ENCODE measurements around the gene ZNF766. TPM values are rescaled to one million over a fixed set of nuclear protein-coding genes. Genes with fewer than 3 reads are reported as not detected.

The ZNF766 gene
- total RNA-seq, result 10 to 100 TPM in 1 of 4 donors, 1 to 10 TPM in 3; 7.7 to 11.4 (median 9.0) TPM

- Histone ChIP-seq H3K4me3 (peak within 1 kb of the TSS; percentile 69 to 91 (median 86)), H3K9me3 (no peaks in the 10 kb centered on the region), H3K4me1 (peaks cover 0 to 36% (median 6%) of the 10 kb centered on the region in 4 donors), H3K36me3 (peaks cover 0 to 31% (median 0%) of the 10 kb centered on the region in 3 donors), H3K27ac (peak within 1 kb of the TSS; percentile 94 to 97 (median 95)), H3K27me3 (no peaks in the 10 kb centered on the region)
- WGBS, 2 donors, result 0 to 1% methylated on average over 58 to 70 of the region's 70 CpGs
- TF ChIP-seq EP300 (IDR thresholded peaks at IDR 0.05), result peak; percentile 63 to 97
- TF ChIP-seq POLR2A (IDR thresholded peaks at IDR 0.05), result peak; percentile 78 to 86
- TF ChIP-seq CTCF (IDR thresholded peaks at IDR 0.05), result peak in 2 of 5 experiments; percentile 14 to 33
- DNase-seq (ENCODE audit: low spot score in 2 of 2), result peak; percentile 97 to 98
Observed at GRCh38 chr19:52269338-52270261, at the start of gene ZNF766. Gene ZNF766 (plus strand): TSS chr19:52269587. CDS start chr19:52269614, 27 bp downstream.

GRCh38 chr19:52219611-52220010 lies 49.8 kb upstream of the ZNF766 start:
- peaks cover 5 to 100% (median 44%) of the 10 kb centered on the region in 3 donors for H3K36me3 ChIP-seq

GRCh38 chr19:52221031-52221430 lies 48.4 kb upstream of the ZNF766 start:
- DNase-seq (ENCODE audit: low spot score in 2 of 2), result no peak
- peaks cover 5 to 100% (median 49%) of the 10 kb centered on the region in 3 donors for H3K36me3 ChIP-seq
- no peak for TF ChIP-seq POLR2A (IDR thresholded peaks at IDR 0.05)
- TF ChIP-seq EP300 (IDR thresholded peaks at IDR 0.05), result no peak
- no peak for TF ChIP-seq CTCF (IDR thresholded peaks at IDR 0.05)

More at GRCh38 chr19:52219611-52220010, 49.8 kb upstream of the ZNF766 start:
- no peak overlapping the region for H3K4me3 ChIP-seq
- no peaks in the 10 kb centered on the region for H3K27me3 ChIP-seq
- H3K27ac ChIP-seq, result no peak overlapping the region
- WGBS, 2 donors, result 92 to 94% methylated on average over 7 to 8 of the region's 8 CpGs
- TF ChIP-seq POLR2A (IDR thresholded peaks at IDR 0.05), result no peak
- TF ChIP-seq CTCF (IDR thresholded peaks at IDR 0.05), result no peak
- TF ChIP-seq EP300 (IDR thresholded peaks at IDR 0.05), result no peak
- no peaks in the 10 kb centered on the region for H3K4me1 ChIP-seq
- H3K9me3 ChIP-seq, result no peaks in the 10 kb centered on the region
- DNase-seq (ENCODE audit: low spot score in 2 of 2), result no peak

GRCh38 chr19:52221831-52222375 lies 47.5 kb upstream of the ZNF766 start:
- no peaks in the 10 kb centered on the region for H3K4me1 ChIP-seq
- H3K4me3 ChIP-seq, result no peak overlapping the region
- DNase-seq (ENCODE audit: low spot score in 2 of 2), result no peak
- H3K27me3 ChIP-seq, result no peaks in the 10 kb centered on the region
- H3K36me3 ChIP-seq, result peaks cover 7 to 100% (median 51%) of the 10 kb centered on the region in 3 donors
- TF ChIP-seq CTCF (IDR thresholded peaks at IDR 0.05), result no peak
- TF ChIP-seq EP300 (IDR thresholded peaks at IDR 0.05), result no peak
- no peak for TF ChIP-seq POLR2A (IDR thresholded peaks at IDR 0.05)
- H3K27ac ChIP-seq, result no peak overlapping the region
- H3K9me3 ChIP-seq, result no peaks in the 10 kb centered on the region
- 89 to 94% methylated on average over 5 to 7 of the region's 7 CpGs for WGBS, 2 donors

More at GRCh38 chr19:52221031-52221430, 48.4 kb upstream of the ZNF766 start:
- 96 to 97% methylated on average over 6 of the region's 6 CpGs for WGBS, 2 donors
- Histone ChIP-seq H3K4me3 (no peak overlapping the region), H3K9me3 (no peaks in the 10 kb centered on the region), H3K27me3 (no peaks in the 10 kb centered on the region), H3K4me1 (no peaks in the 10 kb centered on the region), H3K27ac (no peak overlapping the region)

GRCh38 chr19:52224211-52224610 lies 45.2 kb upstream of the ZNF766 start:
- H3K4me3 ChIP-seq, result no peak overlapping the region
- no peak for DNase-seq (ENCODE audit: low spot score in 2 of 2)
- WGBS, 2 donors, result 92 to 93% methylated on average over 5 of the region's 5 CpGs
- H3K27me3 ChIP-seq, result no peaks in the 10 kb centered on the region
- H3K36me3 ChIP-seq, result peaks cover 7 to 100% (median 49%) of the 10 kb centered on the region in 3 donors
- TF ChIP-seq EP300 (IDR thresholded peaks at IDR 0.05) (no peak), CTCF (IDR thresholded peaks at IDR 0.05) (no peak), POLR2A (IDR thresholded peaks at IDR 0.05) (no peak)
- H3K9me3 ChIP-seq, result no peaks in the 10 kb centered on the region
- H3K4me1 ChIP-seq, result no peaks in the 10 kb centered on the region
- H3K27ac ChIP-seq, result no peak overlapping the region
